Endometrium (tissue), 2 donors: Measurements from ENCODE around the gene PRLR.
"Not testable (repeated sequence)": the region's sequence is repeated elsewhere in the genome, so short reads cannot be mapped to it uniquely, and the experiment has no call there.

Source experiments
- FAIRE-seq: peaks from 2 replicates; lab custom pipeline; 2012; peaks lifted over from hg19 to GRCh38; lab: Jason Lieb, UNC
- donor health status: control.
- donor health status: control.

The PRLR gene

DNA sequence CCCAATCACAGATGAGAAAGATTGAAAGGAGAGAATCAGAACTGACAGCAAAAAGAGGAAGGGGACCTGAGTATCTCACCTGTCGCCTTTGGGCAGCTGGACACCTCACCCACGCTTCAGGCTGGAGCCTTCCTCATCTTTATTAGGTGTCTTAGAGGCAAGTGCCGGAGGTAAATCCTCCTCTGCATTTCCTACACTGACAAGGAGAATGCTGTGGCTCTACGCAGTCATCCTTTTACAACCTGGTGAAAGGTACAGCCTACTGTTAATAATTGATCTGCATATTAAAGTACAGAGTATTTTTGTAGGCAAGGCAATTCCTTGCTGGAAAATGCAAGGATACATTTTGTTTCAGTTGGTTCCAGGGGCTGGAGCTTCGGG, 34.8 kb downstream of the PRLR start:
- no peak for FAIRE-seq

DNA sequence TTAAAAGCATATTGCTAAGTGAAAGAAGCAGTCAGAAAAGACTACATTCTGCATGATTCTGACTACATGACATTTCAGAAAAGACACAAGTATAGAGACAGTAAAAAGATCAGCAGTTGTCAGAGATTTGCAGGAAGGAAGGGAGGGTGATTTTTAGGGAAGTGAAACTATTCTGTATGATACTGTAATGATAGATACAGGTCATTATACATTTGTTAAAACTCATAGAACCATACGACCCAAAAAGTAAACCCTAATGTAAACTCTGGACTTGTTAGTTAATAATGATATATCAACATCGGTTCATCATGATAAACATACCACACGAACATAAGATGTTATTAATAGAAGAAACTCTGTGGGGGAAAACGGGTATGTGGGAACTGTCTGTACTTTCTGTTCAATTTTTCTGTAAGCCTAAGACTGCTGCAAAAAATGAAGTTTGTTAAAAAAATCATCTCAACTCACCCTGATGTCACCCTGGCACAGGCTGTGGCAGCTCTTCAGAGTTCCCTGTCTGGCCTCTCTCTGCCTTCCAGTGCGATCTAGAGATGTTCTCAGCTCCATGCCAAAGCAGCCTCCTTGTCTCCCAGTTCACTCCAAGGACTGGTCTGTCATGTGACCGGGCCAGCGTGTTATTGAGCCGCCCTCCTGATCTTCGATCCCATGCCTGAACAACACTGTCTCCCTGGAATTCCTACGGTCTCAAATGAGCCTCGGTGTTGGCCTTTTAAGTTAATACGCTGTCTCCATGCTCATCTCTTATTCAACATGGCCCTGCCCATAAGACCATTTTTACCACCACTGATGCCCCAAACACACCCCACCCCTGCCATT, 35.4 kb downstream of the PRLR start:
- no peak for FAIRE-seq

DNA sequence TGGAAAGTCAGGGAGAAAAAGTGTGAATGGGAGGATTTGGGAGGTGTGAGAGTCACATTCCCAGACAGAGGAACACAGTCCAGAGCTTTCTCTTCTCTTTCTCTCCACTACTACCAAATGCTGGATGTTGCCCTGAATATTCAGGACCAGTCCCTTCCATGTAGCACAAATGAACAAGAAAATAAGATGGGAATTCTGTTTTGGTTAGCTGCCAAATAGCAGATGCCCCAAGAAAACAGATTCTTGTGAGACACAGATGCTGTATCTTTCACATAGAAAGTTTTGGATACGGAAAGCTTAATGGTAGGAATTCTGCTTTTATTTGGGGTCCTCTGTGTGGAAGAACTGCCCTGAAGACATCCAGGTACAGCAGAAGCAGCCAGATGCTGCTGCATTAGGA, 37.8 kb downstream of the PRLR start:
- FAIRE-seq: no peak

DNA sequence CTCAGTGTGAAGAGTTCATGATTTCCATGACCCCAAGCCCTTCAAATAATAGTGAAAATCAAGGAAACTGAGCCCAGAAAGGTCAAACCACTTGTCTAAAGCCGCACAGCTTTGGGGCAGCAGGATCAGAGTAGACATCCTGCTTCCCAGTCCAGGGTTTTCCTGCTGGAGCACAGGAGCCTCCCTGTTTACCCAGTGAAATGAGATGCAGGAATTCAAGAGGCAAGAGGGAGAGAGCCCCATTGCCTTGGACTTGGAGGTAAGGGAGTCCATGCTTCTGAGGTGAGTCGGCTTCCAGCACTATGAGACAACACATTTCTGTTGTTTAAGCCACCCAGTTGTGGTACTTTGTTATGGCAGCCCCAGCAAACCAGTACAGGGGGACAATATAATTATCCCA, 40.5 kb downstream of the PRLR start:
- FAIRE-seq: not testable (repeated sequence)

DNA sequence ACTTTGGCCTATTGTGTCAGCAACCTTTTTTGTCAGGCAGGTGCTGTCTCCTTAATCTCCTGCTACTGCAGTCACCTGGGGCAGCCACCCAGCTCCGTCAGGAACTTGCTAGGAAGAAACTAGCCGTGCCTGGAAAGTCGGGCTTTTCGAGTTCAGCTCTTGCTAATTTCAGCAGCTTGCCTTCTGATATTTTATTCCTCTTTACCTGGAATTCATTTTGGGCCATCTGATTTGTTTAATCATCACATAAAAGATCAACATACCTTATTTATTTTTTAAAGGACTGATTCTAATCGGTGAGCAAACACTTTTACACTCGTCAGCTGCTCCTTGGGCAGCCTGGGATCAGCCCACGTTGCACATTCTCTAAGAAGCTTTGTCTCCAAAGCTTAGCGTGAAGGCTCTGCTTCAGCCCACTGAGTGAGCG, 42.2 kb downstream of the PRLR start:
- FAIRE-seq: no peak

DNA sequence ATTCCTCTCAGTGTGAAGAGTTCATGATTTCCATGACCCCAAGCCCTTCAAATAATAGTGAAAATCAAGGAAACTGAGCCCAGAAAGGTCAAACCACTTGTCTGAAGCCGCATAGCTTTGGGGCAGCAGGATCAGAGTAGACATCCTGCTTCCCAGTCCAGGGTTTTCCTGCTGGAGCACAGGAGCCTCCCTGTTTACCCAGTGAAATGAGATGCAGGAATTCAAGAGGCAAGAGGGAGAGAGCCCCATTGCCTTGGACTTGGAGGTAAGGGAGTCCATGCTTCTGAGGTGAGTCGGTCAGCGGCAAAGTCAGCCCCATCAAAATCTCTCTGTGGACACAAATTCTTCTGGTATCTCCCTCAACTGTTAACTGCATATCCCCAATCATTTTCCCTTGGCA, 42.7 kb downstream of the PRLR start:
- FAIRE-seq: not testable (repeated sequence)

DNA sequence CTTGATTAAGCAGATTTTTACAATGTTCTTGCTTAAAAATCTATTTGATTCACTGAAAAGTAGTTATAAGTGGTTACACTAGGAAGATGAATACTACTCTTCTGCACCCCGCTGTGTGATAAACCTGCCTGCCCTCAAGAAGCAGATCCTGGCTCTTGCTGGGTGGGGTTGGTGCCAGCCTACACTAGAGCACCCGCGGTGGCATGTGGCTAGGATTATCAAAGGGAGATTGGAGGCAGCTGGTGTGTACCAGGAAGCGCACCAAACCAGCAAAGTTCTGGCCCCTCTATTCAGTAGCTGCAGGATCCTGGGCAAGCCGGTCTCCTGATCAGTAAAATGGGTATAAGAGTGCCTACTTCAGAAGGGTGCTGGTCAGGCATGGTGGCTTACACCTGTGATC, 43.5 kb downstream of the PRLR start:
- no peak for FAIRE-seq

DNA sequence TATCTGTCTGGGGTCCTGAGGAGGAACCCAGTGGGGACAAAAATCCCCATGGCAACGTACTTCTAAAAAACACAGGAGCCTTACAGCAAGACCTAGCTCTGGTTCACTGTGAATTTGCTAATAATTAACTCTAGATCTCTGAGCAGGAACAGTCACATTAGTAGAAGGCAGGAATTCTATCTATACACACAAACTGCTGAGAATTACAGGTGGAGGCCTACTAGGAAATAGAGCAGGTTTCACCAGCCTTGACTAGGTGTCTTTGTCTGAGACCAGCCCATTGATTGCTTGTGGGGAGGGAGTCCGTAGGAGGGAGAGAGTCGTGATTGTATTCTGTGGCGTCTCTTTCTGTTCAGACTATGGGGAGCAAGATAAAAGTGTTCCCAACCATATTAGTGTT, 44.8 kb downstream of the PRLR start:
- FAIRE-seq: no peak

DNA sequence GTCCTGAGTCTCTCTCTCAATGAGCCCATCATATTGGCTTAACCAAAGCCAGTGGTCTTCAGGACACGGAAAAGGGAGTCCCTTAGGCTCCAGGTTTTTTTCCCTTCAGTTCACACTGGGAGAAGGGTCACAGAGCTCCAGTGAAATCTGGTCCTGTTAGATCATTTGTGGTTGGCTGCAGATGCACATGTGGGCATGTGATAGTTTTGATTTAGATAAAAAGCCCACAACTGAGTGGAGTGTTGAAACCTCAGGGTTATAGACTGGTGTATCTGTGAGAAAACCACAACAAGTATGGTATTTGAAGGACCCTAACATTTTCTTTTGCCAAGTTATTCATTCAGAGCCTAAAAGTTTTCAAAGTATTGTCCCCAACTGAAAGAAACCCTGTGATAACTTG, 46.7 kb downstream of the PRLR start:
- no peak for FAIRE-seq

DNA sequence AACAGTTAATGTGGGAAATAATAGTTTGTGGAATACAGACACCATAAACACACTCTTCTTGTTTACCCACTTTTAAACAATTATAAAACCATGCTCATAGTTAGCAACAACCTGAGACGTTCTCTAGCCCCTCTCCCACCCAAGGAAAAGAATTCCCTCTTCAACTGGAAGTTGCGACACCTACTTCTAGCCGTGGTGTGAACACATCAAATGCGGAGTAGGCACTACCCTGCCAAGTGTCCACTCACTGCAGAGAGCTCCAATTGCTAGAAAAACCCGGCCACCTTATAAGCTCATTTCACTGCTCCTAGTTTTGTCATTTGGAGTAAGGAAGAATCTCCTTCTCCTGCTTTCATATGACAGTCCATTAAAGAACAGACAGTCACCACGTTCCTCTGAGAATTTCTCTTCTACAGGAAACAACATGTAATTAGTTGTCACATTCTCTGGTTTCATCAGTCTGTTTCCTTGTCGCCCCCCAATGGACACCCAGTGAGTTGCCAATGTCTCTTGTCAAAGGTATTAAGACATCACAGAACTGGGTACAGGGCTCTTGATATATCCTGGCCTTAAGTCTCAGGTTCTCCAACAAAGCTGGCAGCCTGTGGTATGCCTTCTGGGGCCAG, 47.3 kb downstream of the PRLR start:
- no peak for FAIRE-seq

DNA sequence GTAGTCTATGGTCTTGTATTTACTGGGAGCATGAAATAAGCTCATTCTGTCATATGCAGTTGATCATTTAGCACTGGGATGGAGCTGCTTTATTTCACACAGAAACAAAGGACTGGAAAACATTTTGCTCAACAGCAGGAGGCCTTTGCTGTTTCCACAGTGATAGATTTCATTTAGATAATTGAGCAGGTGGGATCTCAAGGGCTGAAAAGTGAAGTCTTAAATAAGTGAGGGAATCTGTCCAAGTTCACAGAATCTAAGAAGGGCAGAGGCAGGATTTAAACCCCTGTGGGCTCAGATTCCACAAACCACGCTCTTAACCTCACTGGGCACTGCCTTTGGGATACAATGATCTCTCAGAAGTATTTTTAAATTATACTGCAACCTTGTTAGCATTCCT, 47.8 kb downstream of the PRLR start:
- FAIRE-seq: no peak

DNA sequence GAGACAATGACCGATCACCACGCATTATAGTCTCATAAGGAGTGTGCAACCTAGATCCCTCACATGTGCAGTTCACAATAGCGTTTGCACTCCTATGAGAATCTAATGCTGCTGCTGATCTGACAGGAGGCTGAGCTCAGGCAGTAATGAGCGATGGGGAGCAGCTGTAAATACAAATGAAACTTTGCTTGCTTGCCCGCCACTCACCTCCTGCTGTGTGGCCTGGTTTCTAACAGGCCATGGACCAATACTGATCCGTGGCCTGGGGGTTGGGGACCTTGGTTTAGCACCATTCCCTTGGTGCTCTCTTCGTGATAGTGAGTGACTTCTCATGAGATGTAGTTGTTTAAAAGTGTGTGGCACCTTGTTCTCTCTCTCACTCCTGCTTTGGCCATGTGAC, 50.2 kb downstream of the PRLR start:
- FAIRE-seq: no peak

DNA sequence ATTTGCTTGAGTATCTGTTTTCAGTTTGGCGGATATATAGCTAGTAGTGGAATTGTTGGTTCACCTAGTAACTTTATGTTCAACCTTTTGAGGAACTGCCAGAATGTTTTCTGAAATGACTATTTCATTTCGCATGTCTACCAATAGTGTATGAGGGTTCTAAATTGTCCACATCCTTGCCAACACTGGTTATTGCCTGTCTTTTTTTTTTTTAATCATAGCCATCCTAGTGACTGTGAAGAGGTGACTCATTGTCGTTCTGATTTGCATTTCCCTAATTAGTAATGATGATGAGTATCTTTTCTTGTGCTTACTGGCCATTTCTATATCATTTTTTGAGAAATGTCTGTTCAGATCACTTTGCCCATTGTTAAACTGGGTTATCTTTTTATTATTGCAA, 52.5 kb downstream of the PRLR start:
- no peak for FAIRE-seq

DNA sequence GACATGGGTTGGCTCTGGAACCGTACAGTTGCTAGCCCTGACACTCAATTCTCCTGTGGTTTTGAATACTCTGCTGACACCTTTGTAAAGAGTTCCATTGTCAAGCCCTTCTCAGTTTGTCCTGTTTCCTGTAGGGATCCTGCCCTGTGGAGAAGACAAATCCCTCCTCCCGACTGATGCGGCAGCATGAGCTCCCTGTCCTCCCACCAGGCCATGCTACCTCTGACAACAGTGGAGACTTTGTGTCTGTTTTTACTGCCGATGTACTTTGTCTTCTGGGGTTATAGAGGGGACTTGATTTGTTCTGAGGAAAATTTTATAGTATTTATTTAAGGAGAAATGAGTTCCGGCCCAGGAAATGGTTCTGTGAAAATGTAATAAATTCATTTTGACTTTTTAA, 57.8 kb downstream of the PRLR start:
- no peak for FAIRE-seq

DNA sequence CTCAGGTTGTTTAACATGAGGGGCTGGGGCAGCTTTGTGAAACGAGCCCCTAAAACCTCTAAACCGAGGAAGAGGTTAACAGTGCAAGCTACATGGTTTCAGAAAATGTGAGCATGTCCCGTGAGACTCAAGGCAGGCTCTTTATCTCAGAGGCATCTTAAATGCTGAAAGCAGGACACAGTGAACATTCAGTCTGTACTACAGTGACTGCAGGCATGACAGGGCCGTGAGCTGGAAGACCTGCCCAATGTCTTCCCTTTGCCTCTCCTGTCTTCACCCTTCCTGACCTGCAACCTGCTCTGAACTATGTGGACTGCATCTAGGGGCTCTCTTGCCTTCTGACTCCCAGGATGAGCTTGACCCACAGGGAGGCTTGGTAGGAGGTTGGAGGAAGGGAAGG, 58.3 kb downstream of the PRLR start:
- no peak for FAIRE-seq

DNA sequence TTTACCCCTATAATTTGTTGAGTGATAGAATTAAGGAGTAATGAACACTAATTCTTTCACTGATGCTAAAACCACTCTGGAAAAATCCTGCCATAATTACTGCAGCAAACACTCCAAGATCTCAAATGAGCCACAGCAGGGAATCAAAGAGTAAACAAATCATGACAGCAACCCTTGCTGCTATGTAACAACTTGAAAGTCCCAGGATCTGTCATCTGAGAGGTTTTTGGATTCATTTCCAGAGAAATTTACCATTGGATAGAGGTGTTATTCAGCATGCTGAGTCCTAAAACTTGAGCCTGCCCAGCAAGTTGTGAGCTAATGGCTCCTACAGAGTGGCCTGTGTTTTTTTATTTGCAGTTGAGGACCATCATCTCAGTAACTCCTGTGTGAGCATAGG, 59.2 kb downstream of the PRLR start:
- FAIRE-seq: no peak

DNA sequence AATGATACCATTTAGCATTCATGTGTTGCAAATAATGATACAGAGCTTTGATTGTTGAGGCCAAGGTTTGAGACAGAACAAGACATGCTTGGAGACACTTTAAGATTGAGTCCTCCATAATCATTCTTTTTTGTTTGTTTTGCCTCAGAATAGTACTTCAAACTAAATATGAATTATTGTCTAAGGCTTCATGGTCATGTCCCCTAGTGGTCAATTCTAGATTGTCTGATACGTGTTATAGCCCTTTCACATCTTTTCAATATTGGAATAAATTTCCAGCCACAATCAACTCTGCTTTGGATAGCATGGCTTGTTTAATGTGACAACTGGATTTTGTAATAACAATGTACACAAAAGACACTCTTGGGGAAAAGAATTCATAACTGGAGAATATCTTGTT, 64.2 kb downstream of the PRLR start:
- no peak for FAIRE-seq

DNA sequence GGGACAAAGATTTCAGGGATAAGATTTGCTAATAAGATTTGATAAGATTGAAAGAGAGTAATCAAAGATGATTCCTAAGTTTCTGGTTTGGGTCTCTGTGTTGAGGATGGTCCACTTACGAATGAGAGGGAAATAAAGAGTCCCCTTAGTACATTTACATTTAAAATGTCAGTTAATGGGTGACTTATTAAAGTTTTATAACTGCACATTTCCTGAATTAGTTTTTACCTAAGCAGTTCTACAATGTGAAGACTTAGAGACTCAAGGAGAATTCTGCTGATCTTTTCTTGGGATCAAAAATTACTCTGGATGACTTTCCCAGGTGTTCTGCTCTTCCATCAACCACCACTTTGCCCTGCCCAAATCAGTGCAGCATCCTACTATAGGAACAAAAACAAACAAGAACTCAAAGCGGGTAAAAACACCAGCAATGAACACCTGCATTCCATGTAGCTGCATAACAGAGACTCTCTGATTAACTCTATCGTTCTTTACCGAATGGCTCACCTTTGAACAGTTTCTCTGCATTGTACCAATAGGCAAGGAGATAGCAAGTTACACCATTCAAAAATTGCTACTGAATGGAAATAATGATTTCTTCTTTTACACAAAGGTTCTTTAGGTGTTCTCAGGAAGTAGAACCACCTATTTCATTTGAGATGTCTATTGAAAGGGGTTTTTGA, 65.3 kb downstream of the PRLR start:
- no peak for FAIRE-seq

DNA sequence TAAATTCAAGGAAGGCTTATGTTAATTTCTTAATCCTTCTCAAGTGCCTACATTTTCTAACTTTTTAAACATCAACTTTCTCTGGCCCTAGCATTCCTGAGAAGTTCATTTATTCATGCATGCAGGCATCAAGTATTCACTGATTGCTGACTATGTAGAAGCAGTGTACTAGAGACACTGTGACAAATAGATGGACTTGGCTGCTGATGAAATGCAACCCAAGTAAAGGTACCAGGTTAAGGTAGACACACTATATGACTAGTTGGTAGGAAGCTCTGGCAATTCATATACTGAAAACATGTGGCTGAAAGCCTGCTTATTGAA, 66.6 kb downstream of the PRLR start:
- FAIRE-seq: no peak

DNA sequence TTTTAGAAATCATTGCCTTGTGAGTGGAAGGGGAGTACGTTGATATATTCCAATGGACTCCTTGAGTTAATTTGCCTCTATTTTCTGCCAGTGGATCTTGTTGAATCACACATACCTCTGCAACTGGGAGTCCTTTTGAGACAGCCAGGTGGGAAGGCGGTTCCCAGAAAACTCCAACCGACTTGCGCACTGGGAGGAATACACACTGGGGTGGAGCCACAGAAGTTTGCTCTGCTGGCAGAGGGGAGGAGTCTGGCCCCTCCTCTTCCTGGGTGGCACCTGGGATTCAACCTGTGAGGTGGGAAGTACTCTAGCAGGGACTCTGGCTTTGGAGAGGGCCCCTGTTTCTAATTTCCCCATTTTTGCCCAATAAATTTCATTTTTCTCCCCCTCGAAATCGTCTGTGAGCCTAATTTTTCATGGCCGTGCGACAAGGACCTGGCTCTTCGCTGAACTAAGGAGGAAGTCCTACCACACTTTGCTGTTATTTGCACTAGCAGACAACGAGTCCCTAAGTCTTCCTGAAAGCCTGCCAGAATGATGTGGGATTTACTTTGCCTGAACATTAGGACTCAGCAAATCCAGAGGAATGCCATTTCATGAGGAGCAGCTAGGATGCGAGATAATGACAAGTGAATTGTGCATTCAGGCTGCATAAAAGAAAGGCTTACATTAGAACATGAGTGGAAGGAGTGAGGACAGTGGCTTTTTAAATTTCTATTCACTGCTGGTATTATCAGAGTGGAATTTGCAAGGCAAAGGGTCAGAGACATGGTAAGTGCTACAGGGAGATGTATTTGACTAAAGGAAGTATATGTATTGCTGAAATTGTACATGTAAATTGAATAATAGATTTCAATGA, 67.2 kb downstream of the PRLR start:
- no peak for FAIRE-seq

DNA sequence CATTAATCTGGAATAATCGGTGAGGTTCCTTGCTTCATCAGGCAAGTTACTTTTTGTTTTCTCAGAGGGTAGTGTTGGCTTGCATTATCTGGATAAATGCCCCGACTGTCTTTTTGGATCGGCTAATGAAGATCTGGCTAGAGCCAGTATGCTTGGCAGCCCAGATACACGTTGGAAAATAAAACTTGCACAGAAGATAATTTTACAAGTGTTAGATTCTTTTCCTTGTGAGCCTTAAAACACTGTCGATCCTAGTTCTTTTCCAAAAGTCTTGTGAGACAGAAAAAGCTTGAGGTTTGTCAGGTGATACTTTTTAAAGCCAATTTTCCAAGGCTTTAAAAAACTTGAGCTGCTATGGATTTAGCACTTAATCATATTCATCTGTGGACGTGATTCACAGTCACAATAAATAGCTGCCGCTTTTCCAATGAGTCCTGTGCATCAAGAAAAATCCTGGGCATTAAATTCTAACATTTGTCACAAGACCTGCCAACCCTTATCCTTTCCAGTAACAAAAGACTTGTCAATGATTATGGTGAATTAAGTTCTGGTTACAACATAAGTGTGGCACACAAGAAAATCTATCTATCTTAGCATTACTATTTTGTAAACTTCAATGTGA, 68.5 kb downstream of the PRLR start:
- no peak for FAIRE-seq

DNA sequence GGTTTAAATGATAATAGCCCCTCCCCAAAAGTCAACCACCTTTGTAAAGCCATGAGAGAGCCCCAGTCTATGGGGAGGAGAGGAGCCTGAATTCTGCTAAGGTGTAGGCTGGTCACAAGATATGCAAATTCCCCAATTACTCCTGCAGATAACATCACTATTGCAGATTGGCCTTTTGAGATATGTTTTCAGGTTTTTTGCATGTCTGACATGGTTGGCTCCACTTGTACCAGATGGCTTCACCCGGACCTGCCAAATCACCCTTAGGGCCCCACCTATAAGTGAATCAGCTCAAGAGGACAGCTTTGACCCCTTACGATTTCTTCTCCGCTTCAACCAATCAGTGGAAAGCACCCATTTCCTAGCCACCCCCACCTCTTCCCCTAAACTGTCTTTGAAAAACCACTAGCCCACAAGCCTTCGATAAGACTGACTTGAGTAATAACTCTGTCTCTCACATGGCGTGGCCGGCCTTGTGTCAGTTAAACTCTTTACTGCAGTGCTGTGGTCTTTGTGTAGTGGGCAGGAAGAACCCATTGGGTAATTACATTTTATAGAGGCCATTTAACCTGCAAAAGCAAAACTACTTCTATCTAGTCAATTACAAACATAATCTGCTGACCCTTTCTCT, 69.7 kb downstream of the PRLR start:
- no peak for FAIRE-seq
